ENCODE measurements around the gene SAFB.

Gene SAFB

GRCh38 chr19:5619946-5620345 is 2.9 kb upstream of the SAFB start:
- no peaks in the 10 kb centered on the region for H3K9me3 ChIP-seq (replicated peaks in 1 of 2; ENCODE audit: control insufficient read depth in 2 of 2, insufficient read depth in 1 of 2, low read depth in 1 of 2, low read length in 2 of 2)
- no peak overlapping the region for H3K14ac ChIP-seq (ENCODE audit: low read length)
- H2BK15ac ChIP-seq (ENCODE audit: low read length): no peak overlapping the region
- H3K23ac ChIP-seq (ENCODE audit: low read depth, low read length, poor library complexity): no peak overlapping the region
- H3K79me1 ChIP-seq (ENCODE audit: low read depth, low read length): peaks cover 12% of the 10 kb centered on the region
- no peak overlapping the region for H3K4me2 ChIP-seq (ENCODE audit: insufficient read depth, low read length, poor library complexity, severe bottlenecking)
- H3K4me1 ChIP-seq (ENCODE audit: control insufficient read depth in 2 of 2, insufficient read depth in 1 of 2, low read depth in 1 of 2, low read length in 2 of 2): peaks cover 5 to 20% of the 10 kb centered on the region in 2 donors
- H2AFZ ChIP-seq (ENCODE audit: low read length): no peak overlapping the region
- H3K4ac ChIP-seq (ENCODE audit: low read length): no peak overlapping the region
- no peak for DNase-seq (ENCODE audit: low spot score)
- no CpG with 5 or more reads among the region's 3 CpGs for WGBS, 2 donors (ENCODE audit: extremely low coverage in 2 of 2, insufficient read length in 2 of 2, insufficient replicate concordance in 1 of 2)
- H2BK12ac ChIP-seq (ENCODE audit: low read length): no peak overlapping the region
- H4K91ac ChIP-seq (ENCODE audit: low read depth, low read length, poor library complexity): no peak overlapping the region
- no peak overlapping the region for H3K4me3 ChIP-seq (ENCODE audit: low read length in 2 of 2)
- H3K27ac ChIP-seq (replicated peaks; ENCODE audit: low read length): no peak overlapping the region
- H3K27me3 ChIP-seq (ENCODE audit: control insufficient read depth in 3 of 3, insufficient read depth in 3 of 3, low read depth in 1 of 3, low read length in 3 of 3): no peaks in the 10 kb centered on the region
- H2AK5ac ChIP-seq (ENCODE audit: low read depth, low read length): no peak overlapping the region
- peaks cover 28 to 69% of the 10 kb centered on the region in 2 donors for H3K36me3 ChIP-seq (replicated peaks in 1 of 2; ENCODE audit: control insufficient read depth in 2 of 2, insufficient read depth in 2 of 2, low read length in 2 of 2)
- no peak overlapping the region for H4K8ac ChIP-seq (ENCODE audit: low read depth, low read length)
- H3K9ac ChIP-seq (ENCODE audit: low read depth, low read length, poor library complexity): no peak overlapping the region
- H2BK5ac ChIP-seq (ENCODE audit: low read length): no peak overlapping the region
- no peak overlapping the region for H3K18ac ChIP-seq (ENCODE audit: low read length)
- no peak overlapping the region for H2BK120ac ChIP-seq (ENCODE audit: low read depth, low read length)

DNA sequence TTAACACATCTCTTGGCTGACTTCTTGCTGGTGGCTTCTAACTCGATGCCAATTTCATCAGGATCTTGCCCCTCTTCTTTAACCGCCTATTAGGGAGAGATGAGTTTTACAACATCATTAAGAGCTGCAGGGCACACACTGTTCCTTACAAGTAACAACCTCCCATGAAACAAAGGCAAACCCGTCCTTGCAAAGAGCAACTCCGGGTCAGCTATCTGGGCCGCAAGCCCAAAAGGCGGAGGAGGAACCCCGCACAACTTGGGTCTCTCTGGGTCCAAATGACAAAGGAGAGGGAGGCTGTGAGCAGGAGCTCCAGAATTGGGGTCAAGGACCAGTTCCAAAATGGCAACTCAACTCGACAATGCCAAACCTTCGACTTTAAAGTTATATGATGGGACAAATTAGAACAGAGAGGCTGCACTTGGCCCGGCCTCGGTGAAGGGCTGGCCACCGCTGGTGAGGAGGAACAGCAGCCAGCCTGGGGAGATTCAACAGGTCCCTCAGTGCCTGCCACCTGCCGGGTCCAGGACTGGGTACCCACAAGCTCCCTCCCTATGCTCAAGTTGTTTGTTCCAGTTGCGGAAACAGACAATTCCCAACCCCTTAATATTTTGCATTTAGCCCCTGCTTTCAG is 1.5 kb upstream of the SAFB start:
- H4K91ac ChIP-seq (ENCODE audit: low read depth, low read length, poor library complexity): no peak overlapping the region
- no peak overlapping the region for H3K23ac ChIP-seq (ENCODE audit: low read depth, low read length, poor library complexity)
- no peak for DNase-seq (ENCODE audit: low spot score)
- no peak overlapping the region for H3K27ac ChIP-seq (replicated peaks; ENCODE audit: low read length)
- H2BK12ac ChIP-seq (ENCODE audit: low read length): no peak overlapping the region
- peak overlapping the region; percentile 94 to 96 for H3K4me3 ChIP-seq (ENCODE audit: low read length in 2 of 2)
- no peak overlapping the region for H2BK5ac ChIP-seq (ENCODE audit: low read length)
- H3K36me3 ChIP-seq (replicated peaks in 1 of 2; ENCODE audit: control insufficient read depth in 2 of 2, insufficient read depth in 2 of 2, low read length in 2 of 2): peaks cover 24 to 69% of the 10 kb centered on the region in 2 donors
- H3K18ac ChIP-seq (ENCODE audit: low read length): no peak overlapping the region
- no peak overlapping the region for H2BK15ac ChIP-seq (ENCODE audit: low read length)
- no peaks in the 10 kb centered on the region for H3K27me3 ChIP-seq (ENCODE audit: control insufficient read depth in 3 of 3, insufficient read depth in 3 of 3, low read depth in 1 of 3, low read length in 3 of 3)
- H3K4me1 ChIP-seq (ENCODE audit: control insufficient read depth in 2 of 2, insufficient read depth in 1 of 2, low read depth in 1 of 2, low read length in 2 of 2): peaks cover 5 to 26% of the 10 kb centered on the region in 2 donors
- peak overlapping the region; percentile 91 for H3K9ac ChIP-seq (ENCODE audit: low read depth, low read length, poor library complexity)
- H2BK120ac ChIP-seq (ENCODE audit: low read depth, low read length): no peak overlapping the region
- no peaks in the 10 kb centered on the region for H3K9me3 ChIP-seq (replicated peaks in 1 of 2; ENCODE audit: control insufficient read depth in 2 of 2, insufficient read depth in 1 of 2, low read depth in 1 of 2, low read length in 2 of 2)
- peak overlapping the region; percentile 84 for H3K4me2 ChIP-seq (ENCODE audit: insufficient read depth, low read length, poor library complexity, severe bottlenecking)
- no CpG with 5 or more reads among the region's 14 CpGs for WGBS, 2 donors (ENCODE audit: extremely low coverage in 2 of 2, insufficient read length in 2 of 2, insufficient replicate concordance in 1 of 2)
- peaks cover 9% of the 10 kb centered on the region for H3K79me1 ChIP-seq (ENCODE audit: low read depth, low read length)
- H3K14ac ChIP-seq (ENCODE audit: low read length): peak overlapping the region; percentile 25
- no peak overlapping the region for H4K8ac ChIP-seq (ENCODE audit: low read depth, low read length)
- H2AFZ ChIP-seq (ENCODE audit: low read length): no peak overlapping the region
- H2AK5ac ChIP-seq (ENCODE audit: low read depth, low read length): peak overlapping the region; percentile 82
- H3K4ac ChIP-seq (ENCODE audit: low read length): peak overlapping the region; percentile 28

DNA sequence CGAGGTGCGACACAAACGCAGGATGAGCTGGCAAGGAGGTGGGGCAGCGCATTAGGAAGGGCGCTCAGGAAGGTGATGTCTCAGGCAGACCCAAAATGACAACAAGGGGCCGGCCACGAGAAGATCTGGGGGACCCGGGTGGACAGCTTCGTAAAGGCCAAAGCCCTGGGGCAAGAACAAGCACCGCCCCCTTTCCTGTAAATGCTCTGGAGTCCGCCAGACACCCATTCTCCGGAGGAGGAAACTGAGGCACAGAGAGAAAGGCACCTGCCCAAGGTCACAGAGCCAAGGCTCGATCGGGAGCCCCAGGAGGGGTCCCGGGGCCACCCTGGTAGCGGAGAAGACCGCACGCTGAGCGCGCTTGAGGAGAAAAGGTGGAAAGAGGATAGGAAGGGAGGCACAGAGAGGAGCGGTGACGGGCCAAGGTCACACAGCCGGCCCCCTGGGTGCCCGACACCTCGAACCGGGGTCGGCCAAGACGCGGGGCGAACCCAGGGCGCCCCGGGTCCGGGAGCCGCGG is 878 bp upstream of the SAFB start:
- Histone ChIP-seq H3K14ac (ENCODE audit: low read length) (peak overlapping the region; percentile 25), H3K9ac (ENCODE audit: low read depth, low read length, poor library complexity) (peak overlapping the region; percentile 91), H2BK5ac (ENCODE audit: low read length) (peak overlapping the region; percentile 83), H2BK12ac (ENCODE audit: low read length) (no peak overlapping the region), H3K36me3 (replicated peaks in 1 of 2; ENCODE audit: control insufficient read depth in 2 of 2, insufficient read depth in 2 of 2, low read length in 2 of 2) (peaks cover 28 to 69% of the 10 kb centered on the region in 2 donors), H4K91ac (ENCODE audit: low read depth, low read length, poor library complexity) (no peak overlapping the region), H3K4ac (ENCODE audit: low read length) (no peak overlapping the region), H2BK15ac (ENCODE audit: low read length) (peak overlapping the region; percentile 50), H3K4me2 (ENCODE audit: insufficient read depth, low read length, poor library complexity, severe bottlenecking) (peak overlapping the region; percentile 84), H2BK120ac (ENCODE audit: low read depth, low read length) (no peak overlapping the region), H3K23ac (ENCODE audit: low read depth, low read length, poor library complexity) (peak overlapping the region; percentile 89), H3K4me3 (ENCODE audit: low read length in 2 of 2) (peak overlapping the region; percentile 94 to 96), H3K27me3 (ENCODE audit: control insufficient read depth in 3 of 3, insufficient read depth in 3 of 3, low read depth in 1 of 3, low read length in 3 of 3) (no peaks in the 10 kb centered on the region), H2AFZ (ENCODE audit: low read length) (peak overlapping the region; percentile 96), H3K9me3 (replicated peaks in 1 of 2; ENCODE audit: control insufficient read depth in 2 of 2, insufficient read depth in 1 of 2, low read depth in 1 of 2, low read length in 2 of 2) (no peaks in the 10 kb centered on the region), H4K8ac (ENCODE audit: low read depth, low read length) (no peak overlapping the region), H3K27ac (replicated peaks; ENCODE audit: low read length) (peak overlapping the region; percentile 91), H3K79me1 (ENCODE audit: low read depth, low read length) (peaks cover 9% of the 10 kb centered on the region), H3K18ac (ENCODE audit: low read length) (peak overlapping the region; percentile 99), H2AK5ac (ENCODE audit: low read depth, low read length) (peak overlapping the region; percentile 82), H3K4me1 (ENCODE audit: control insufficient read depth in 2 of 2, insufficient read depth in 1 of 2, low read depth in 1 of 2, low read length in 2 of 2) (peaks cover 5 to 26% of the 10 kb centered on the region in 2 donors)
- no CpG with 5 or more reads among the region's 35 CpGs for WGBS, 2 donors (ENCODE audit: extremely low coverage in 2 of 2, insufficient read length in 2 of 2, insufficient replicate concordance in 1 of 2)
- no peak for DNase-seq (ENCODE audit: low spot score)

- Histone ChIP-seq H4K8ac (ENCODE audit: low read depth, low read length) (no peak overlapping the region), H2AK5ac (ENCODE audit: low read depth, low read length) (peak overlapping the region; percentile 93), H3K4me3 (ENCODE audit: low read length in 2 of 2) (peak overlapping the region; percentile 96 to 99), H3K23ac (ENCODE audit: low read depth, low read length, poor library complexity) (peak overlapping the region; percentile 89), H2BK120ac (ENCODE audit: low read depth, low read length) (no peak overlapping the region), H3K14ac (ENCODE audit: low read length) (peak overlapping the region; percentile 72), H2BK12ac (ENCODE audit: low read length) (no peak overlapping the region), H4K91ac (ENCODE audit: low read depth, low read length, poor library complexity) (no peak overlapping the region), H3K18ac (ENCODE audit: low read length) (peak overlapping the region; percentile 96), H2BK5ac (ENCODE audit: low read length) (peak overlapping the region; percentile 42), H3K36me3 (replicated peaks in 1 of 2; ENCODE audit: control insufficient read depth in 2 of 2, insufficient read depth in 2 of 2, low read length in 2 of 2) (peaks cover 36 to 71% of the 10 kb centered on the region in 2 donors), H2AFZ (ENCODE audit: low read length) (peak overlapping the region; percentile 89), H2BK15ac (ENCODE audit: low read length) (peak overlapping the region; percentile 40), H3K4me1 (ENCODE audit: control insufficient read depth in 2 of 2, insufficient read depth in 1 of 2, low read depth in 1 of 2, low read length in 2 of 2) (peaks cover 5 to 26% of the 10 kb centered on the region in 2 donors), H3K9ac (ENCODE audit: low read depth, low read length, poor library complexity) (peak overlapping the region; percentile 98), H3K27me3 (ENCODE audit: control insufficient read depth in 3 of 3, insufficient read depth in 3 of 3, low read depth in 1 of 3, low read length in 3 of 3) (no peaks in the 10 kb centered on the region), H3K27ac (replicated peaks; ENCODE audit: low read length) (peak overlapping the region; percentile 90), H3K4ac (ENCODE audit: low read length) (peak overlapping the region; percentile 58), H3K9me3 (replicated peaks in 1 of 2; ENCODE audit: control insufficient read depth in 2 of 2, insufficient read depth in 1 of 2, low read depth in 1 of 2, low read length in 2 of 2) (no peaks in the 10 kb centered on the region), H3K4me2 (ENCODE audit: insufficient read depth, low read length, poor library complexity, severe bottlenecking) (peak overlapping the region; percentile 75), H3K79me1 (ENCODE audit: low read depth, low read length) (peaks cover 9% of the 10 kb centered on the region)
- no CpG with 5 or more reads among the region's 50 CpGs for WGBS, 2 donors (ENCODE audit: extremely low coverage in 2 of 2, insufficient read length in 2 of 2, insufficient replicate concordance in 1 of 2)
- no peak for DNase-seq (ENCODE audit: low spot score)
Observed at GRCh38 chr19:5623397-5624017, 624 bp downstream of the SAFB start.

All from neuronal stem cell (in vitro differentiated cells).